GM19372 (cell line): Measurements from ENCODE around the gene PBX2.
A peak's percentile ranks its signal among the peaks of the same experiment; 100 is the strongest.
"Not testable (repeated sequence)": the region's sequence is repeated elsewhere in the genome, so short reads cannot be mapped to it uniquely, and the experiment has no call there.

ENCODE experiments used
- ATAC-seq: cut with Tn5 transposase; IDR thresholded peaks from one replicate; pipeline ENCODE4 v1.9.1; 2021; ENCODE audit warnings: mild to moderate bottlenecking, low read depth, moderate library complexity; ENCODE audit not compliant: unreplicated experiment

PBX2 gene

GRCh38 chr6:32190054-32190851 lies at the start of gene PBX2:
PBX2 (minus strand) TSS chr6:32190202; CDS start chr6:32189915, 287 bp downstream.
- ATAC-seq: peak; percentile 59

- no peak for ATAC-seq
Observed at GRCh38 chr6:32239462-32239861, 49.5 kb upstream of the PBX2 start.

- ATAC-seq: no peak
Observed at GRCh38 chr6:32234934-32235333, 44.9 kb upstream of the PBX2 start.

- no peak for ATAC-seq
Observed at GRCh38 chr6:32226434-32226833, 36.4 kb upstream of the PBX2 start.

- no peak for ATAC-seq
Observed at GRCh38 chr6:32224696-32225095, 34.7 kb upstream of the PBX2 start.

- ATAC-seq: no peak
Observed at GRCh38 chr6:32223258-32224235, 33.5 kb upstream of the PBX2 start, which contains the start of gene NOTCH4. NOTCH4 (minus strand) TSS chr6:32224067; CDS start chr6:32223928, 139 bp downstream.

GRCh38 chr6:32222333-32223230 lies 32.6 kb upstream of the PBX2 start:
- no peak for ATAC-seq

- no peak for ATAC-seq
Observed at GRCh38 chr6:32220021-32220420, 30.0 kb upstream of the PBX2 start.

- no peak for ATAC-seq
Observed at GRCh38 chr6:32218167-32218566, 28.2 kb upstream of the PBX2 start.

GRCh38 chr6:32216998-32217397 lies 27.0 kb upstream of the PBX2 start:
- ATAC-seq: no peak

GRCh38 chr6:32216285-32216684 lies 26.3 kb upstream of the PBX2 start:
- no peak for ATAC-seq

- no peak for ATAC-seq
Observed at GRCh38 chr6:32215617-32216016, 25.6 kb upstream of the PBX2 start.

- ATAC-seq: no peak
Observed at GRCh38 chr6:32214126-32214525, 24.1 kb upstream of the PBX2 start.

- no peak for ATAC-seq
Observed at GRCh38 chr6:32213649-32214048, 23.6 kb upstream of the PBX2 start.

- ATAC-seq: no peak
Observed at GRCh38 chr6:32212076-32212760, 22.2 kb upstream of the PBX2 start.

GRCh38 chr6:32211432-32211831 lies 21.4 kb upstream of the PBX2 start:
- not testable (repeated sequence) for ATAC-seq

GRCh38 chr6:32210191-32210601 lies 20.2 kb upstream of the PBX2 start:
- no peak for ATAC-seq

GRCh38 chr6:32208996-32209395 lies 19.0 kb upstream of the PBX2 start:
- no peak for ATAC-seq

GRCh38 chr6:32204268-32204715 lies 14.3 kb upstream of the PBX2 start:
- no peak for ATAC-seq
